HG03066 (cell line): Measurements from ENCODE around the gene ARID1B.
"Not testable (repeated sequence)": the region's sequence is repeated elsewhere in the genome, so short reads cannot be mapped to it uniquely, and the experiment has no call there.

ENCODE experiments used
- ATAC-seq: cut with Tn5 transposase; IDR thresholded peaks from one replicate; pipeline ENCODE4 v1.9.1; 2021; ENCODE audit warnings: low read depth; ENCODE audit not compliant: unreplicated experiment

The ARID1B gene

DNA sequence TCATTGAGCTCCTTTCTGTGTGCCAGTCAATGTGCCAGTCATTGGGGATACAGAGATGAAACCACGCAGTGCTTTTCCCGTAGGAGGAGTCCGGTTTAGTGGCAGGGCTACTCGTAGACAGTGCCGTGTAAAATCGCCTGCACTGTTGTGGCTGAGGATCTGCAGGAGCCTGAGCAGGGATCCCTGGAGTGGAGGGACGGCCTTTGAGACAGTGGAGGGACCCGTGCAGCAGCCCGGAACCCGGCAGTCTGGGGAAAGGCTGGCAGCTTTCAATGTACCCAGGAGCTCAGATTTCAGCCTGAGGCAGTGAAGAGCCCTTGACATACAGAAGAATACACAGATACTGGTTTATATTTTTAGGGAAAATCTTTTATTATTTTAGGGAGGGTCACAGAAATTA is 203.3 kb downstream of the ARID1B start:
- no peak for ATAC-seq

- no peak for ATAC-seq
Measured at GRCh38 chr6:156980948-156981347, 203.8 kb downstream of the ARID1B start.

- no peak for ATAC-seq
Measured at GRCh38 chr6:156982168-156982567, 205.0 kb downstream of the ARID1B start.

GRCh38 chr6:156982864-156983263 is 205.7 kb downstream of the ARID1B start:
- not testable (repeated sequence) for ATAC-seq

DNA sequence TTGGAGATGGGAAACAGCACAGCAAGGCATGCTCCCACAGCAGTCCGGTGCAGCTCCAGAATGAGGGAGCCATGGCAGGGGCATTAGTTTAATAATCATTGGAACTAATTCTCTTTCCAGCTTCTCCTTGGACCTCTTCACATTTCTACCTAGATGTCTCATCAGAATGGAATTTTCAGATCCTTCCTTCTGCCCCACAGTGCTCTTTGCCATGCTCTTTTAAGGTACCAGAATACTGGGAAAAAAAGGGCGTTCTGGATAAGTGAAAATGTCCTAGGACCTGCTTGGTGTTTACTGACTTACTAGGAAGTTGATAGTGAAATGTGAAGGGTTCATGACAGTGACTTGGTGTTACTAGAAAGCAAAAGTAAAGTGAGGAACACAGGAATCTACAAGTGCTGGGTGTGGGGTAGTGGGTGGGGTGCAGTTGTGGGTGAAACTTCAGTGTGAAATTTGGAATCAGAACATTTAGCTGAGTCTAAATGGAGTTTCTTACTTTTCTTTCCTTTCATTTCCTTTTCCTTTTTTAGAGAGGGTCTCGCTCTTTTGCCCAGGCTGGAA is 207.1 kb downstream of the ARID1B start:
- ATAC-seq = peak; percentile 57

DNA sequence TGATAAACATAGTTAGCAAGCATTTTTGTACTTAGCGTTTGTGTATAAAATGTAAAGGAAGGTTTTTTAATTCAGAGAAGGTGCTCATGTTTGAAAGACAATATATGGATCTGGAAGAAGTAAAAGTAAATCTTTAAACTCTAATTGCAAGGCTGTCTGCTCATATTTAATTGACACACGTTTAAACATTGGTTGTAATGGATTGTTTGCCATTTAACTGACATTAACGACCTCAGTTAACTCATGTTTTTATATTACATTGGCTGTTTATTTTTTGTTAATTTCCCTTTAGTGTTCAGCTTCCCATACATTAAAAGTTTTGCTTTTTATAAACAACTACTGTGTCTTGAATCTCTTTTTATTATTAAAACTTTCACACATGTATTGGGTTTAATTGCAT is 208.1 kb downstream of the ARID1B start:
- ATAC-seq = no peak

DNA sequence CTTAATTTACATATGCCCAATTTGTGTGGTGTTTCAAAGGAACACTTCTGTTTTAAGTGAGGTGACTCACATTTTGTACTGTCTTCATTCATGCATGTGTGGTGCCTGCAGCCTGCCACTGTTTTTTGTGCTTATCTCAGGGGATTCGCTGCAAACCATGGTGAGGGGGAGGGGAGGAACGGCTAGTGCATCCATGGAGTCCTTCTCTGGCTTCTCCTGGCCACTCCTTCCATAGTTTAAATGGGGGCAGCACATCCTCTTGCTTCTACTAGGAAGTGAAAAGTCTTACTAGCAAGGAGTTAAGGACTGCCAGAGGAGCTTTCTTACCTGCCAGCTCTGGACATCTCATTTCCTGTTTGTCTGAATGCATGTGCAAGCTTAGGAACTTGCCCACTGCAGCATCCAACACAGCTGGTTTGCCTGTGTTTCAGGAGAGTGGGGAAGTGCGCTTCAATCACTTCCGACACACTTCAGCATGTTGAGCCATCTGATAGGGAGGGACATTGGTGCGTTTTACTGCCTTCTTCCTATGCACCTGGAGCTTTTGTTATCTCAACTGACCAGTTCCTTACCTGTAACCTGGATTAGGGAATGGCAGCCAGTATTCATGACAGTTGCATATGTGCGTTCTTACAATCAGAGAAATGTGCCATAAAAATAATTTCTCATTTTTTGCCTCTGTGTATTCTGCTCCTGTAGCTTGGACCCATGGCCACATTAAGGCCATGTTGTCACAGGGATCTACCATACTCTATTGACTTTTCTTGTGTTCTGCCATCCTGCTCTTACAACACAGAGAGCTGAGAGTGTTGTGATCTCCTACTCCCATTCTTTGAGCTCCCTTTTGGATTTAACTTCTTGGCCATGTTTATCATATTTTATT is 211.3 kb downstream of the ARID1B start:
- peak; percentile 61 for ATAC-seq

- ATAC-seq = no peak
Measured at GRCh38 chr6:156989159-156989806, 212.1 kb downstream of the ARID1B start.

GRCh38 chr6:156992020-156992804 is 215.0 kb downstream of the ARID1B start:
- no peak for ATAC-seq

DNA sequence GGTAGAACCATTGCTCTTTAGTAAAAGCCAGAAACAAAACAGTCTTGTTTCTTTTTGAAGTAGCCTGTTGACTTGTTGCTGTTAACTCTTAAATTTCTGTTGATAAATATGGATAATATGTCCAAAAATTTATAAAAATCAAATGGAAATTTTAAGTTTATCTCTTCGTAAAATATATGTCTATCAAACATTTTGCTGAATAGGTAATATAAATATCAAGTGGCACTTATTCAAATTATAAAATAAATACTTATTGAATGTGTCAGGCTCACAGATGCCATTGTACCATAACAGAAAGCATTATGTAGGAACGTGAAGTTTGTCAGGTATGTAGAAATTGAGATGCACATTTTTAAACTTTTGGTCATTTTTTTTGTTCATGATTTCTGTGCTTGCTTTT is 216.5 kb downstream of the ARID1B start:
- no peak for ATAC-seq

- ATAC-seq = no peak
Measured at GRCh38 chr6:156994215-156995076, 217.3 kb downstream of the ARID1B start.

DNA sequence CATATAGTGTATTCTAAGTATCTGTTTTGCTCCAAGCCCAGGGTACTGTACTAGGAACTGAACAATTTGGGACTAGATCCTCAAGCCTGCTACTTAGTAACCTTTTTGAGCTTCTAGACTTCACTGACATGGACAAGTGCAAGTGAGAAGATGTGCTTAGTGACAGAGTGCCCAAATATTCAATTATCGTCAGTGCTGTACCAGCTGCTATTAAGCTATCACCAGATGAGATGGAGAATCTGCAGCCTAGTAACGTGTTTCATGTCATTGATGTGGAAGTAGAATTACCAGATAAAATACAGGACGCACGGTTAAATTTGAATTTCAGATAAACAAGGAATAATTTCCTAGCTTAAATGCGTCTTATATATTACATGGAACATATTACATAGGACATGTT is 218.3 kb downstream of the ARID1B start:
- ATAC-seq = no peak

- ATAC-seq = no peak
Measured at GRCh38 chr6:156996265-156996664, 219.1 kb downstream of the ARID1B start.

DNA sequence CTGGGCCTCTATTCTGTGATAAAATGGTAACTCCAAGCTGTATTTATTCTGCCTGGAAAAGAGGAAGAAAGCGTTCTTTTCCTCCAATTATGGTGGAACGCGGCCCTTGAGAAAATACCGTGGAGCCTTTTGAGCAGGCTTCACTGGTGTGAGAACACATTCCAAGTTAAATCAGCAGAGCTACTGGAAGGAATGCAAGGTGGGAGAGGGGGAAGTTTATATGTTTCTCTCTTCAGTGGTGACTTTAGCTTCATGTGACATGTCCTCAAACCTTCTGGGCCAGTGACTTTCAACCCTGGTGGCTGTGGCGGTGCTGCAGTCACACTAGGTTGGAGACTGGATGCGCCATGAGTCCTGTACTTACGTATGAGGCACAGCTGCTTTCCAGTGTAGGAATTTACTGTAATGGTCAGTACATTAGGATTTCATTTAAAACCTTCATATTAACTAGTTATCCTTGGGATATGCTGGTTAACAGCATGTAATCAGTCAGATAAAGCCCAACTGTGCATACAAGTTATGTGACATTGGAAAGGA is 221.7 kb downstream of the ARID1B start:
- no peak for ATAC-seq

GRCh38 chr6:156999762-157000161 is 222.6 kb downstream of the ARID1B start:
- ATAC-seq = no peak

- ATAC-seq = no peak
Measured at GRCh38 chr6:157001716-157002115, 224.5 kb downstream of the ARID1B start.

GRCh38 chr6:157002774-157003173 is 225.6 kb downstream of the ARID1B start:
- no peak for ATAC-seq

DNA sequence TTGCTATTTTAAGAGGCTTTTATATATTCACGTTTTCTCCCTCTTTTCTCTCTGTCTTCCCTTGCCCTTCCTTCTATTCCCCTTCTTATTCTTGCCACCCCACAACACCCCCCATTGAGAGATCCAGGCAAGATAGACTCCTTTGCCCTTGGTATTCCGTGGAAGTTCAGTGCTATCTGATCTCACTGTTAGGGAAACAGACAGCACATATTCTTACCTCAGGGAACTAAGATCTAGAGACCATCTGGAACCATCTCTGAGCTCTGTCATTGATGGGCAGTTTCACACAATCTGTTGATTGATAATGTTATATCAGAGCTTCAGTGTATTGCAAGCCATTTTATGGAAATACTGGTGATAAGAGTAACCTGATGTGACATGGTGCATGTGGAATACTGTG is 228.8 kb downstream of the ARID1B start:
- ATAC-seq = no peak

GRCh38 chr6:157008568-157008967 is 231.4 kb downstream of the ARID1B start:
- ATAC-seq = no peak

- no peak for ATAC-seq
Measured at GRCh38 chr6:157012355-157012754, 235.2 kb downstream of the ARID1B start.
